ENCODE measurements around the gene PTK7. TPM values are rescaled to one million over a fixed set of nuclear protein-coding genes. Genes with fewer than 3 reads are reported as not detected.

The PTK7 gene
- total RNA-seq, 1 donor, result 44.6 TPM

DNA sequence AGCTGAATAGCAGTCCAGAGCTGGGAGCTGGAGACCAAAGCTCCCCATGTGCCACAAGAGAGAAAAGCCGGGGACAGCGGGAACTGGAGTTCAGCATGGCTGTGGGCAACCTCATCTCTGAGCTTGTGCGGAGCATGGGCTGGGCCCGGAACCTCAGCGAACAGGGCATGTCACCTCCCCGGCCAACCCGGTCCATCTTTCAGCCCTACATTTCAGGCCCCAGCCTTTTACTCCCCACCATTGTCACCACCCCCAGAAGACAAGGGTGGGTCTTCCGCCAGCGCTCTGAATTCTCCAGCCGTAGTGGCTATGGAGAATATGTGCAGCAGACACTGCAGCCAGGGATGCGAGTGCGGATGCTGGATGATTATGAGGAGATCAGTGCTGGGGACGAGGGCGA lies 109.9 kb downstream of the PTK7 start:
- H3K4me3 ChIP-seq (ENCODE audit: low read depth, low read length), result no peak overlapping the region
- TF ChIP-seq, protein P1, sequence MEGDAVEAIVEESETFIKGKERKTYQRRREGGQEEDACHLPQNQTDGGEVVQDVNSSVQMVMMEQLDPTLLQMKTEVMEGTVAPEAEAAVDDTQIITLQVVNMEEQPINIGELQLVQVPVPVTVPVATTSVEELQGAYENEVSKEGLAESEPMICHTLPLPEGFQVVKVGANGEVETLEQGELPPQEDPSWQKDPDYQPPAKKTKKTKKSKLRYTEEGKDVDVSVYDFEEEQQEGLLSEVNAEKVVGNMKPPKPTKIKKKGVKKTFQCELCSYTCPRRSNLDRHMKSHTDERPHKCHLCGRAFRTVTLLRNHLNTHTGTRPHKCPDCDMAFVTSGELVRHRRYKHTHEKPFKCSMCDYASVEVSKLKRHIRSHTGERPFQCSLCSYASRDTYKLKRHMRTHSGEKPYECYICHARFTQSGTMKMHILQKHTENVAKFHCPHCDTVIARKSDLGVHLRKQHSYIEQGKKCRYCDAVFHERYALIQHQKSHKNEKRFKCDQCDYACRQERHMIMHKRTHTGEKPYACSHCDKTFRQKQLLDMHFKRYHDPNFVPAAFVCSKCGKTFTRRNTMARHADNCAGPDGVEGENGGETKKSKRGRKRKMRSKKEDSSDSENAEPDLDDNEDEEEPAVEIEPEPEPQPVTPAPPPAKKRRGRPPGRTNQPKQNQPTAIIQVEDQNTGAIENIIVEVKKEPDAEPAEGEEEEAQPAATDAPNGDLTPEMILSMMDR (IDR thresholded peaks at IDR 0.05; ENCODE audit: insufficient read depth, low read length), result no peak
- DNase-seq (ENCODE audit: low read depth), result no peak

DNA sequence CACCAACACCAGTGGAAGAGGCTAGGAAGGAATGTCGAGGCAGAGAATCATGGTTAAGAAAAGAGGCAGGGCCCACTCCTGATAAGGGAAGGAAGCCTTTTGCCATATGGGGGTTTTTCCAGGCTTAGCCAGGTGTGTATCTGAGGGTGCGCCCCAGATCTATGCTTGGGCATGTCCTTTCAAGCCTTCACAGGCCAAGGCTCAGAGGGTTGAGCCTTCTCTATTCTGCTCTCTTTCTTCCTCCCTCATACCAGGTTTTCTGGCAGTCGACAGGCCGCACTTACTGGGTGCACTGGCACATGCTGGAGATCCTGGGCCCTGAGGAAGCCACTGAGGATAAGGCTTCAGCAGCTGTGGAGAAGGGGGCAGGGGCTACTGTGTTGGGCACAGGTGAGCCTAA lies 110.6 kb downstream of the PTK7 start:
- H3K4me3 ChIP-seq (ENCODE audit: low read depth, low read length), result no peak overlapping the region
- DNase-seq (ENCODE audit: low read depth), result no peak
- TF ChIP-seq, protein P1 (IDR thresholded peaks at IDR 0.05; ENCODE audit: insufficient read depth, low read length), result no peak

DNA sequence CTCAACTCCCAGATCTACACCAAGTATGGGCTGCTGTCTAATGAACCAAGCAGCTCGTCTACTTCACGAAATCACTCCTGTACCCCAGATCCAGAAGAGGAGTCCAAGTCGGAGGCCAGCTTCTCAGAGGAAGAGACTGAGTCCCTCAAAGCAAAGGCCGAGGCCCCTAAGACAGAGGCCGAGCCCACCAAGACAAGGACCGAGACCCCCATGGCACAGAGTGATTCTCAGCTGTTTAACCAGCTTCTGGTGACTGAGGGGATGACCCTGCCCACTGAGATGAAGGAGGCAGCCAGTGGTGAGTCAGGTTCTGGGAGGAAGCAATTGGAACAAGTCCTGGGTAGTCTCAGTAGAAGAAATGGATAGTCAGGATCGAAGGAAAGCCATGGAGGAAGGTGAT lies 111.7 kb downstream of the PTK7 start:
- DNase-seq (ENCODE audit: low read depth), result no peak
- no peak overlapping the region for H3K4me3 ChIP-seq (ENCODE audit: low read depth, low read length)
- TF ChIP-seq, protein P1 (IDR thresholded peaks at IDR 0.05; ENCODE audit: insufficient read depth, low read length), result no peak

DNA sequence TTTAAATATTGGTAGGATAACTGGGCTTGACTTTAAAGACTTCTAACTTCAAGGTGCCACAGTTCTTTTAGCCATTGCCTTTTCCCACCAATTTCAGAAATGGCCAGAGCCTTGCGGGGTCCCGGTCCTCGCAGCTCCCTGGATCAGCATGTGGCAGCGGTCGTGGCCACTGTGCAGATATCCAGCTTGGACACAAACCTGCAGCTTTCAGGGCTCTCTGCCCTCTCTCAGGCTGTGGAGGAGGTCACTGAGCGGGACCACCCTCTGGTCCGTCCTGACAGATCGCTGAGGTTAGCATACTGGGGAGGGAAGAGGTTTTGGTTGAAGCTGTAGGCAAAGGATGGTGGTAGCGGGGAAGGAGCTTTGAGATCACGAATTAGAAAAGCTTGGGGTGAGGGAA lies 112.3 kb downstream of the PTK7 start:
- H3K4me3 ChIP-seq (ENCODE audit: low read depth, low read length), result no peak overlapping the region
- TF ChIP-seq, protein P1 (IDR thresholded peaks at IDR 0.05; ENCODE audit: insufficient read depth, low read length), result no peak
- no peak for DNase-seq (ENCODE audit: low read depth)

DNA sequence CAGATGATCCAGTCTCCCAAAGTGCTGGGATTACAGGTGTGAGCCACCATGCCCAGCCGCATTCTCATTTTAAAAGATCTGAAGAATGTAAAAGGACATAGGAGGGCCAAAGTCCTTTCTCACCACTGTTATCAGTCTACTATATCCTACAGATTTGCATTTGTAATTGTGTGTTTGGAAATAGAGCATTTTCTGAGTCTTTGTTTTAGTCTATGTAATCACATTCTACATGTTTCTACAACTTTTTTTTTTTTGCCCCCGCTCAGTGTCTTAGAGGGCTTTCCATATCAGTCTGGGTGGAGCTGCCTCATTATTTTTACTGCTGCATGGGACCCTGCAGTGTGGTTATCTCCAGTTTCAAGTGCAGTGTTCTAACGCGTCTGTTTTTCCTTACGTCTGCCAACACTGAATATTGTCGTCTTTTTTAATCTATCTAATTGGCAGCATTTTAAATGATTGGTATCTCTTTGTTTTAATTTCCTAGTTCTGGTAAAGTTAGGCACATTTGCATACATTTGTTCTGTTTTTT lies 113.7 kb downstream of the PTK7 start:
- no peak overlapping the region for H3K4me3 ChIP-seq (ENCODE audit: low read depth, low read length)
- TF ChIP-seq, protein P1 (IDR thresholded peaks at IDR 0.05; ENCODE audit: insufficient read depth, low read length), result no peak
- no peak for DNase-seq (ENCODE audit: low read depth)

DNA sequence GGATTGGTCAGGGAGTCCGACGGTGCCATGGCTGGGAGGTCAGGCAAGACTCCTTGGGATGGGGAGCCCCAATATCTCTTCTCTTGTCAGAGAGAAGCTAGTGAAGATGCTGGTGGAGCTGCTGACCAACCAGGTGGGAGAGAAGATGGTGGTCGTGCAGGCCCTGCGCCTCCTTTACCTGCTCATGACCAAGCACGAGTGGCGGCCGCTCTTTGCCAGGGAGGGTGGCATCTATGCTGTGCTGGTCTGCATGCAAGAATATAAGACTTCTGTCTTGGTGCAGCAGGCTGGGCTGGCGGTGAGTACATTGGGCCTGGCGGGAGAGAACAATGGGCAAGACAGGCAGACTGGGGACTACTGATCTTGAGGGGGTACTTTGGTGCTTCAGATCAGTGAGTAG lies 116.8 kb downstream of the PTK7 start:
- DNase-seq (ENCODE audit: low read depth), result no peak
- TF ChIP-seq, protein P1 (IDR thresholded peaks at IDR 0.05; ENCODE audit: insufficient read depth, low read length), result no peak
- no peak overlapping the region for H3K4me3 ChIP-seq (ENCODE audit: low read depth, low read length)

DNA sequence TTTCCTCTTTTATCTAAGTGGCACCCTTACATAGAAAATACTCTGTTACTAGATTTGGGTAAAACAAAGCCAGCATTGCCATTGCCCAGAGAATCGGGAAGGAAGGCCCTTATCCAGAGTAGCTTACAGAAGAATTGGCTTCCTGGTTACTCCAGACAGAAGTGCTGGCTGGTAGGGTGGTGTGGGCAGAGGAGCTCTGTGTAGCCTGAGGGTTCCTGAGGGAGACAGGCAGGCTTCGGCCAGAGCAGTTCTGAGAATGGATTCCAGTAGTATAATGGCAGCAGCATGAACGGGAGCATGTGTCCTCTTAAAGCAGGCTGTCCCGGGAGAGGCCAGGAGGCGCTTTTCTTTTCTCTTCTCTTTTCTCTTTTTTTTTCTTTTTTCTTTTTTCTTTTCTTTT lies 117.8 kb downstream of the PTK7 start:
- DNase-seq (ENCODE audit: low read depth), result no peak
- H3K4me3 ChIP-seq (ENCODE audit: low read depth, low read length), result no peak overlapping the region
- TF ChIP-seq, protein P1 (IDR thresholded peaks at IDR 0.05; ENCODE audit: insufficient read depth, low read length), result no peak
